Hematopoietic multipotent progenitor cell treated with erythropoietin and hydrocortisone succinate and interleukin-3 and kit ligand, for 17 days (in vitro differentiated cells): ENCODE results near the gene UST.
"Not testable (repeated sequence)": the region's sequence is repeated elsewhere in the genome, so short reads cannot be mapped to it uniquely, and the experiment has no call there.

Experiments
- DNase-seq: peaks from one replicate; pipeline ENCODE4 v3.0.0-alpha.2; 2015; ENCODE audit warnings: low spot score

UST gene

DNA sequence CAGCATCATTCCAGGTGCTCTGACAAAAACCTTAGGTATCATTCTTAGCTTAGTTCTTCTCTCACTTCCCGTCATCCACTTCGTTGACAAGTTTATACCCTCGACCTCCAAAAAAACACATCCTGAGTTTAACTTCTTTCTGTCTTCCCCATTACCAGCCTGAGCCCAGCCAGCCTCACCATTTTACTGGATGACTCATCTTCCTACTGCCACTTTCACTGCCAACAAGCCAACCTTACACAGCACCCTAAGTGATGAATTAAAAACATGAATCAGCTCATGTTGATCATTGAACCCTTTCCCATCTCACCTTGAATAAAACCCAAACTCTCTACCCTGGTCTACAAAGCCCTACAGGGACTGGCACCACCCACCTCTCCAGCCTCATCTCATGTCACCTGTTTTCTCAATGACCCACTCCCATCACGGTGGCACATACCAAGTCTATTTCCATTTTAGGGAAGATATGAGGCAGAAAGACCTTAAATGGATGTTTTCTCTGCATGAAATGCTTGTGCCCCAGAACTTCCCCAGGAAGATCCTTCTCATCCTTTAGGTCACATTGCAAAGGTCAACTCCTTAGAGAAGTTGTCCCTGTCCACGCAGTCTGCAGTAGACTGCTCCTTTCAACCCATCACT lies 9.9 kb upstream of the UST start:
- DNase-seq = no peak

GRCh38 chr6:148737806-148738205 lies 9.0 kb upstream of the UST start:
- no peak for DNase-seq

- no peak for DNase-seq
These were observed 7.6 kb upstream of the UST start for GRCh38 chr6:148738946-148739821.

DNA sequence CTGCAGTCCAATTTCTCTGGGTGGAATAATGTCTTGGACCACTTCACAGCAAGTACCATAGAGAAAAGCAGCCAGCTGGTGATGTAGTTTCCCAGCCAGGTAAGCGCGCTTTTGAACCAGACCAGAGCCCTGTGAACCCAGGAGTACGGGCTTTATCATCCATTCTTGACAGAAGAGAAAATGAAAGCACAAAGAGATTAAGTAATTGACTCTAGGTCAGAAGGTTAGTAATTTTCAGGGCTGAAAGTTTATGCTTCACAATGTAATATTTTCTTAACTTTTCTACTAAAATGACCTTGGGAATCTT lies 7.1 kb upstream of the UST start:
- DNase-seq = no peak

DNA sequence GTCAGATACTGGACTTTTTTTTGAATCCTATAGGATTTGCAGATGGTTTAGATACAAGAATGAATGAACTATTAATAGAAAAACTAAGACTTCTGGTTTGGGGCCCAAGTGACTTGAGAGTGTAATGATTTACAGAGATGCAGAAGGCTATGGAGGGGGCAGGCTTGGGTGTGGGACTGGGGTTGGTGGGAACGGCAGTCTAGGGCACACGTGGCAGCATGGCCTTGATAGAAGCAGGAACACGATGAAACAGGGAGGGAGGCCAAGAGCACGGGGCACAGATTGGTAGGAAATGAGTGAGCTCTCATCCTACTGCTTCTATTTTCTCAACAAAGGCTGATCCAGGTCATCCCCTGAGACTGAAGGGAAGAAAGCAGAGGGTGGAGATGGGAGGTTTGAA lies 3.4 kb upstream of the UST start:
- no peak for DNase-seq

DNA sequence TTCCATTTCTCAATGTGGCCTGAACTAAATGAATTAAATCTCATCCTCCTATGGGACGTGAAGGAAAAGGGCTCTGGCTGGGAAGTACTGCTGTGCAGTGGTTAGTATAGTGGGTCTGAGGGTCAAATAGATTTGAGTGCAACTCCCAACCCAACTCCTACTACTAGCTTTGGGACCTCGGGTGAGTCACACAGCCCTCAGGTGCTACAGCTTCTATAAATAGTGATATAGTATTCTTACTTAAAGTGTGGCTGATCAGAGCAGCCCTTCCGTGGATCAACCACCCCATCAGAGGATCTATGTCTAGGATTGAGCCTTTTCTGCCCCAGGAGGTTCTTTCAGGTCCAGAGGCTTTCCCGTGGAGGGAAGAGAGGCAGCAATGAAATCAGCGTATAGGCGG lies 904 bp upstream of the UST start:
- DNase-seq = no peak

DNA sequence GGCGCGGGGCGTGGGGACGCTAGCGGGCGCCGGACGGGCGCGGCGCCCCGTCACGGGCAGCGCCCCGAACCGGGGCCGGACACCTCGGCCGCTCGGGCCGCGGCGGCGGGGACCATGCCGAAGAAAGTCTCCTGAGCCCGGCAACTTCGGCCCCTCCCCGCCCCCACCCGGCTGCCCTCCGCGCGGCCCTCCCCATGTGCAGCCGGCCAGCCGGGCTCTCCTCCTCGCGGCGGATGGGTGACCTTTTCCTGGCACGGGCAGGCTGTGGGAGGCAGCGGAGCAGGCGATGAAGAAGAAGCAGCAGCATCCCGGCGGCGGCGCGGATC lies 278 bp downstream of the UST start:
- no peak for DNase-seq

- no peak for DNase-seq
These were observed 788 bp downstream of the UST start for GRCh38 chr6:148747471-148748165.

DNA sequence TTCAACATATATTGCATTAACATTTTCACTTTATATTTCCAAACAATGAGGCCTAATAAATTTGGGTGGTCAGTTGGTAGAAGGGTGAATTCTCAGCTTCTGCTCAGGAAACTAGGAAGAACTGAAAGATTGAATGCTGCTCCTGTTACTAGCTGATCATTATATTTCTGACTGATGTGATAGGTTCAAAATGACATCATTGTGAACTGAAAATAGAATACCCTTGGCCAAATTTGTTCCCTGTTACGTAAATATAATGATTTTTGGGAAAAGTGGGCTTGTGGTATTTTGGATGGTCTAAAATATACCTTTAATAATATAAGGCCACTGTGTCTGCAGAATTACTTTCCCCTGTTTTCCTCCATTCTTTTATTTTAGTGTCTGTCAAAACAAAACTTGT lies 2.8 kb downstream of the UST start:
- DNase-seq = no peak

DNA sequence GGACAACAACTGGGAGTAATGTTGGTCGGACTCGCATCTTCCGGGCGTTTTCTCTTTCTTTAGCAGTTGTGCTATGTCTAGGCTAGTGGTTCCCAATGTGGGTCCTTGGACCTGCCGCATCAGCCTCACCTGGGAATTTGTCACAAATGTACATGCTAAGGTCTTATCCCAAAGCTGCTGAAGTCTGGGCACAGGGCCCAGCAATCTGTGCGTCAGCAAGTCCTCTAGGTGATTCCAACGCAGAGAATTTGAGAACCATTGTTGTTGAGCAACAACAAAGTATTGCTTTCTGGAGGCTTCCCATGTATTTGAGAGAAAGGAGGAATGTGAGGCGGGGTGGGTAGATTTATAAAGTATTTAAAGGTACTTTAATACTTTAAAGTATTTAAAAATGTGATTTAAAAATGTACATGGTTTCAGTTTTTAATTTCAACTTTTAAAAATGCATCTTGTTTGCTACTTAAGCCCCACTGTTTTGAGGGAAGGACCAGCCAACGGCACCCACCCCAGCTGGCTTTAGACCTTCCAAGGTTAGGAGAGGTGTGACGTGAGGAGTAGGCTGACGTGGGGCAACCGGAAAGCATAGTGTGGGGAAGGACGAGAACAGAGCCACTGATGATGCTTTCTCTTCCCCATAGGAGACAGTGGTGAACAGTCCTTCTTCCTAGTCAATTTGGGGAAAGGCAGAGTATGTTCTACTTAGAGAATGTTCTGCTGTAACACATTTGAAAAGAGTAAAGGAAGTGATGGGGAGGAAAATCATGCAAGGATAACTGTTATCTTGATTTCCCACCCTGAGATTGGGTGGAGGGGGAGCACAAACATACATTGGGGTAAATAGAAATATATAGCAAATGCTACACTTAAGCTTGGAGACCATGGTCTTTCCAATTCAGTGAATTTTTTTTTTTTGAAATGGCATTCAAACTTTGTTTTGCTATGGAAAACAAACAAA lies 4.3 kb downstream of the UST start:
- DNase-seq = no peak

DNA sequence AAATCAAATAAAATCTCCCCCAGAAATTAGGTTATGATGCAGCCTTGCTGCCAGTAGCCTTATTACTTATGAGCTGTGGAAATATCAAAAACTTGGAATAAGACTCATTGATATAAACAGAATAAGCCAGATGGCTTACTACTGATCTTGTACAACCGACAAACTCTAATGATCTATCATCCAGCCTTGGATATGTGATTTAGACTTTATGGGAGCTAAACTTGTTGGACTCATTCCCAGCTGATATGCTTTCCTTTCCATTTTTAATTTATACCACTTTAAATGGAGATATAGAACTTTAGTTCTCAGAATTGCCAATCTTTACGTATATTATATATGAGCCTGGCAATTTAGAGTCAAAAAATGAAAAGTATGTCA lies 5.0 kb downstream of the UST start:
- DNase-seq = no peak

DNA sequence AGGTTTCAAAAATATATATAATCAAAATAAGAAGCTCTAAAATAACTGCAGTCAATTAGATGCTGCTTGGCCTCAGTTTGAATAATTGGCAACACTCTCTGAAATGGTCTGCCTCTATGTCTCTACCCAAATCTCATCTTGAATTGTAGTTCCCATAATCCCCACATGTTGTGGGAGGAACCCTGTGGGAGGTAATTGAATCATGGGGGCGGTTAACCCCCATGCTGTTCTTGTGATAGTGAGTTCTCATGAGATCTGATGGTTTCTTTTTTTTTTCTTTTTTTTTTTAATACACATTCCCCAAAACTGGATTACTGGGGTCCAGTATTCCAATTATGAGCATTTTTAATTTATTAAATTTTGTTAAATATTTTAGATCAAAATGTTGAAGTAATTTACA lies 8.5 kb downstream of the UST start:
- not testable (repeated sequence) for DNase-seq

- no peak for DNase-seq
These were observed 11.2 kb downstream of the UST start for GRCh38 chr6:148757944-148758480.

DNA sequence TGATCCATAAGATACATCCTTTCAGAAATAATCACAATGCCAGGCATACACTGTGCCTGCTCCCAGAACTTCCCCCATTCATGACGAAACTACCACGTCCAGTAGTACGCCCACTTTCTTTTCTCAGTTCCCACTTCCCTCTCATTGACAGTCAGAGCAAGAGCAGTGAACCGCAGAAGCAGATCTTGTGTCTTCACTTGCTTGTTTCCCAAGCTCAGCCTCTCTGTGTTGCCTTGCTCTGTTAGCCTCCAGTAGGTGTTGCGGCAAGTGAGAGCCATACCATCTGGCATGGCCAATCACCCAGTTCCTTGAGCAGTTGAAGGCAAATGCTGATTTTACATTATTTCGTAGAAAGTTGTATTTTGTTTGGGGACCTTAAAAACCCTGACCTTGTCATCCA lies 11.7 kb downstream of the UST start:
- no peak for DNase-seq

- no peak for DNase-seq
These were observed 13.4 kb downstream of the UST start for GRCh38 chr6:148760258-148760534.

- no peak for DNase-seq
These were observed 14.0 kb downstream of the UST start for GRCh38 chr6:148760568-148761526.

- DNase-seq = no peak
These were observed 14.7 kb downstream of the UST start for GRCh38 chr6:148761527-148762011.

GRCh38 chr6:148762231-148762630 lies 15.4 kb downstream of the UST start:
- no peak for DNase-seq

GRCh38 chr6:148764259-148765020 lies 17.6 kb downstream of the UST start:
- DNase-seq = not testable (repeated sequence)
